Smooth muscle cell (in vitro differentiated cells): ENCODE results near the gene ADAMTSL5. TPM values are rescaled to one million over a fixed set of nuclear protein-coding genes. Genes with fewer than 3 reads are reported as not detected.
"Not testable (repeated sequence)": the region's sequence is repeated elsewhere in the genome, so short reads cannot be mapped to it uniquely, and the experiment has no call there.

Experiments
- DNase-seq: peaks from one replicate; lab custom pipeline; 2025; ENCODE audit not compliant: unreplicated experiment; lab: John Stamatoyannopoulos, UW
- H2AFZ ChIP-seq: fragments of 200-600 bp; sonication (generic); 2 replicates; pipeline ENCODE4 v1.6.0; 2016; ENCODE audit warnings: antibody characterized with exemption, low read depth, mild to moderate bottlenecking
- H3F3A ChIP-seq: fragments of 200-600 bp; sonication (generic); 2 replicates; pipeline ENCODE4 v1.6.0; 2017; ENCODE audit warnings: antibody characterized with exemption, low read depth
- H3K27ac ChIP-seq: fragments of 200-600 bp; sonication (generic); 2 replicates; pipeline ENCODE4 v1.5.1; 2016; ENCODE audit warnings: low read depth, mild to moderate bottlenecking
- H3K27me3 ChIP-seq: fragments of 200-600 bp; sonication (generic); 2 replicates; pipeline ENCODE4 v1.6.1; 2016; ENCODE audit warnings: low read depth, mild to moderate bottlenecking
- H3K36me3 ChIP-seq: fragments of 200-600 bp; sonication (generic); 2 replicates; pipeline ENCODE4 v1.5.1; 2016; ENCODE audit warnings: low read depth
- H3K4me1 ChIP-seq: fragments of 200-600 bp; sonication (generic); 2 replicates; pipeline ENCODE4 v1.5.1; 2016; ENCODE audit warnings: low read depth
- H3K4me2 ChIP-seq: fragments of 200-600 bp; sonication (generic); 2 replicates; pipeline ENCODE4 v1.6.0; 2016; ENCODE audit warnings: mild to moderate bottlenecking
- H3K4me3 ChIP-seq: fragments of 200-600 bp; sonication (generic); 2 replicates; pipeline ENCODE4 v1.5.1; 2016; ENCODE audit warnings: mild to moderate bottlenecking
- H3K79me2 ChIP-seq: fragments of 200-600 bp; sonication (generic); 2 replicates; pipeline ENCODE4 v1.6.0; 2016; ENCODE audit warnings: low read depth, mild to moderate bottlenecking
- H3K9ac ChIP-seq: fragments of 200-600 bp; sonication (generic); 2 replicates; pipeline ENCODE4 v1.6.0; 2016; ENCODE audit warnings: low read depth
- H3K9me3 ChIP-seq: fragments of 200-600 bp; sonication (generic); replicated peaks from 2 replicates; pipeline ENCODE4 v1.5.1; 2016; ENCODE audit warnings: low read depth
- H4K20me1 ChIP-seq: fragments of 200-600 bp; sonication (generic); 2 replicates; pipeline ENCODE4 v1.6.0; 2016; ENCODE audit warnings: low read depth
- WGBS: methylation state at CpG from one replicate; pipeline ENCODE4 v1.1.7; 2016; ENCODE audit warnings: low lambda C conversion rate; 5-methylcytosine and 5-hydroxymethylcytosine counted together
- polyA plus RNA-seq: library from polyadenylated mRNA; unstranded; fragments of >200 nt; fragmentation: Nextera tagmentation; extraction: Ambion mirVana; gene quantifications from 2 replicates; pipeline ENCODE4 v1.2.1, GENCODE V29; 2016
- total RNA-seq: library from RNA; depleted of rRNA; stranded (reverse); fragments of >200 nt; gene quantifications from 2 replicates; pipeline ENCODE4 v1.2.3, GENCODE V29; 2014
- TF ChIP-seq, protein P1 (sequence below): fragments of 200-600 bp; sonication (generic); IDR thresholded peaks from 2 replicates; pipeline ENCODE4 v1.5.1; 2017; ENCODE audit warnings: borderline replicate concordance, mild to moderate bottlenecking, antibody characterized with exemption; ENCODE audit not compliant: insufficient read depth, poor library complexity, severe bottlenecking

The ADAMTSL5 gene
- total and polyA plus RNA-seq, 2 experiments from 2014 or later = 16.4 to 24.3 TPM

DNA sequence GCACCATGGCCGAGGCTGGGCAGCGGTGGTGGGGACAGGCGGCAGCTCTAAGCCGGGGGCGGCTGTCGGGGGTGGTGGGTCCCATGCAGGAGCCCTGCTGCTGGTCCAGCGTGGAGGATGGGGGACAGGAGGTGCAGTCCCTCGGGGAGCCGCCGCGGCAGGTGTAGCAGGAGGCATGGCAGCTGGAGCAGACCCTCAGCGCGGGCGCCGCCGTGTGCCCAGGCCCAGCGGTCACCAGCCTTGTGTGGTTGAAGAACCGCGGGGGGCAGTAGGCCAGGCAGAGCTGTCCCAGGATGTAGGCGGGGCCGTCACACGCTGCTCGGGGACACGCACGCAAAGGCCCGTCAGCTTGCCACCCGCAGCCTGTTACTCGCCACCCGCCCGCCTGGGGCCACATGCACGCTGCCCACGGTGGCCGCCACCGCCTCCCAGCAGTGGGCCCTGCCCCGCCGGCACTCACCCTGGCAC is 30.9 kb downstream of the ADAMTSL5 start:
- WGBS = 100% methylated on average over 3 of the region's 36 CpGs
- Histone ChIP-seq H3K9me3 (no peaks in the 10 kb centered on the region), H3K79me2 (peaks cover 15% of the 10 kb centered on the region), H2AFZ (no peak overlapping the region), H4K20me1 (peaks cover 17% of the 10 kb centered on the region), H3K9ac (no peak overlapping the region), H3K36me3 (no peaks in the 10 kb centered on the region), H3K4me3 (no peak overlapping the region), H3F3A (no peaks in the 10 kb centered on the region), H3K4me2 (no peak overlapping the region), H3K27ac (no peak overlapping the region), H3K4me1 (no peaks in the 10 kb centered on the region), H3K27me3 (no peaks in the 10 kb centered on the region)
- TF ChIP-seq, protein P1, sequence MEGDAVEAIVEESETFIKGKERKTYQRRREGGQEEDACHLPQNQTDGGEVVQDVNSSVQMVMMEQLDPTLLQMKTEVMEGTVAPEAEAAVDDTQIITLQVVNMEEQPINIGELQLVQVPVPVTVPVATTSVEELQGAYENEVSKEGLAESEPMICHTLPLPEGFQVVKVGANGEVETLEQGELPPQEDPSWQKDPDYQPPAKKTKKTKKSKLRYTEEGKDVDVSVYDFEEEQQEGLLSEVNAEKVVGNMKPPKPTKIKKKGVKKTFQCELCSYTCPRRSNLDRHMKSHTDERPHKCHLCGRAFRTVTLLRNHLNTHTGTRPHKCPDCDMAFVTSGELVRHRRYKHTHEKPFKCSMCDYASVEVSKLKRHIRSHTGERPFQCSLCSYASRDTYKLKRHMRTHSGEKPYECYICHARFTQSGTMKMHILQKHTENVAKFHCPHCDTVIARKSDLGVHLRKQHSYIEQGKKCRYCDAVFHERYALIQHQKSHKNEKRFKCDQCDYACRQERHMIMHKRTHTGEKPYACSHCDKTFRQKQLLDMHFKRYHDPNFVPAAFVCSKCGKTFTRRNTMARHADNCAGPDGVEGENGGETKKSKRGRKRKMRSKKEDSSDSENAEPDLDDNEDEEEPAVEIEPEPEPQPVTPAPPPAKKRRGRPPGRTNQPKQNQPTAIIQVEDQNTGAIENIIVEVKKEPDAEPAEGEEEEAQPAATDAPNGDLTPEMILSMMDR = no peak
- no peak for DNase-seq

DNA sequence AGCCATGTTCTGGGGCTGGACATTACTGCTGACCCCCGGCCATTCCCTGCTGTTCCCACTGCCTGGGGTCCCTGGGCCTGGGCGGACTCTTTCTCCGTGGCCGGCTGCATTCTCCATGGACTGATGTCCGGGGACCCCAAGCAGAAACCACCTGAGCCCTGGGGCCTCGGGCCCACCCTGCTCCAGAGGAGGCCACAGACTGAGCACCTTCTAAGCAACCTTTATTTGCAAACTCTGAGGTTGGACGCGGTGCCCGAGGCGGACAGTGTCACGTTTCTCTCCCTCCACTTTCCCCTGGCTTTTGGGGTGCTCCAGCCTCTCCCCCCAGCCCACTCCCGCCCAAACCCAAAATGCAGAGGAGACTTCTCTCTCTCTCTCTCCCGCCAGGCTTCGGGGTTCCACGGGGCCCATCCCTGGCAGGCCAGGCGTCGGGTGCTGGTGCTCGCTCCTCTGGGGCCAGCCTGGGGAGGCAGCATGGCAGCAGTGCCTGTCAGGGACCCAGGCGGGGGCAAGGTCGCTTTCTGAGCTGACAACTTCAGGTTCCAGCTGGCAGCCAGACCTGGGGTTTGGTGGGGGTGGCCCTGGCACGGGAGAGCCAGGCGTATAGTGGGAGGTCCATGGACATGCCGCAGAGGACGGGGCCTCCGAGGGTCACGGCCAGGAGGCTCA is 31.5 kb downstream of the ADAMTSL5 start:
- Histone ChIP-seq H3K4me3 (no peak overlapping the region), H3K4me1 (no peaks in the 10 kb centered on the region), H3K27me3 (no peaks in the 10 kb centered on the region), H3K79me2 (peaks cover 18% of the 10 kb centered on the region), H3K27ac (no peak overlapping the region), H3K36me3 (no peaks in the 10 kb centered on the region), H3K4me2 (no peak overlapping the region), H2AFZ (no peak overlapping the region), H4K20me1 (peaks cover 23% of the 10 kb centered on the region), H3K9ac (no peak overlapping the region), H3F3A (no peaks in the 10 kb centered on the region), H3K9me3 (no peaks in the 10 kb centered on the region)
- WGBS = 91% methylated on average over 26 of the region's 26 CpGs
- no peak for DNase-seq
- TF ChIP-seq, protein P1 = no peak

DNA sequence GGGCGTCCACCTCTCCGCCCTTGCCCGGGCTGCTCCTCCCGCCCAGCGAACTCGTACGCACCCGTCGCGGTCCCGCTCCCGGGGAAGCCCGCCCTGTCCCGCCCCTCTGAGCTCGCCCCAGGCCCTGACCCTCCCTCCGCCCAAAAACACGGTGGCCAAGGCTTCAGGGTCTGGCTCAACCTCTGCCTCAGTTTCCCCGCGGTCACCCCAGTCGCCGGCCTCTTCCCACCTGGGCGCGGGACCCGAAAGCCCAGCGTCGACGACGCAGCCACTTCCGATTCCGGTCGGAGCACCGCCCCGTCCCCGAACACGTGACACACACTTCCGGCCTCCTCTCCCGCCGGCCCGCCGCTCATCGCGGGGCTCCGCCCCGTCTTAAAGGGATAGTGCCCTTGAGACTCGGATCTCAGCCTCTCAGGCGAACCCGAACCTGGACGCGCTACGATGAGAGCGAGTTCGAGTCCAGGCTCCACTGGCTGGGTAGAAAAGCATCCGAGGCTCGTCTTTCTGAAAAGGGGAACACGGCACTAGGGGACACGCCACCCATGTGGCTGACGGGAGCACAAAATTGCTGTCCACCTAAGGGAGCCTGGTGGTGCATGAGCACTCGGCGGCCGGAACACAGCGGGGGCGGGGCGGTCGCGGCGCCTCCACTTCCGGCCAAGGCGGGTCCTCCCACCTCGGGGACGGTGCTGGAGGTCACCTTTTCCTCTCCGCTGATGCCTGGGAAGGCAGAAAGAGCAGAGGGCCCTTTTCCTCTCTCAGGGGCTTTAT is 33.7 kb downstream of the ADAMTSL5 start, which contains the start of gene C19orf25:
C19orf25 (minus strand) TSS at position 282 of the 774 bp plus-strand sequence. CDS start 312 bp downstream, outside the sequence.
- peak; percentile 55 for DNase-seq
- Histone ChIP-seq H4K20me1 (peaks cover 45% of the 10 kb centered on the region), H3K36me3 (no peaks in the 10 kb centered on the region), H3K27ac (peak within 1 kb of the TSS; percentile 11), H3K4me1 (no peaks in the 10 kb centered on the region), H3K27me3 (no peaks in the 10 kb centered on the region), H3K9ac (peak within 1 kb of the TSS; percentile 61), H3K79me2 (peaks cover 19% of the 10 kb centered on the region), H3K4me2 (peak within 1 kb of the TSS; percentile 98), H2AFZ (peak within 1 kb of the TSS; percentile 98), H3F3A (no peaks in the 10 kb centered on the region), H3K4me3 (peak within 1 kb of the TSS; percentile 81), H3K9me3 (no peaks in the 10 kb centered on the region)
- TF ChIP-seq, protein P1 = no peak
- 2% methylated on average over 57 of the region's 71 CpGs for WGBS

DNA sequence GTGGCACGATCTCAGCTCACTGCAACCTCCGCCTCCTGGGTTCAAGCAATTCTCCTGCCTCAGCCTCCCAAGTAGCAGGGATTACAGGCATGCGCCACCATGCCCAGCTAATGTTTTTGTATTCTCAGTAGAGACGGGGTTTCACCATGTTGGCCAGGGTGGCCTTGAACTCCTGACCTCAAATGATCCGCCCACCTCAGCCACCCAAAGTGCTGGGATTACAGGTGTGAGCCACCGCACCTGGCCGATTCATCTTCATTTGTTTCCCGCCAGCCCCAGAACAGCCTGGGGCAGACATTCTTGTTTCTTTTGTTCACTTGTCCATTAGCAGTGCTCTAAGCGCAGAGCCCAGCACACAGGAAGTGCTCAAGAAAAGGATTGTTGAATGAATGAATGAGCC is 35.8 kb downstream of the ADAMTSL5 start:
- DNase-seq, H3F3A ChIP-seq, H3K27ac ChIP-seq, H3K4me1 ChIP-seq, H2AFZ ChIP-seq, H3K9ac ChIP-seq, H3K36me3 ChIP-seq, H3K4me3 ChIP-seq, H3K9me3 ChIP-seq, H3K4me2 ChIP-seq: not testable (repeated sequence)
- H3K79me2 ChIP-seq = peaks cover 19% of the 10 kb centered on the region
- WGBS = 95% methylated on average over 9 of the region's 9 CpGs
- peaks cover 66% of the 10 kb centered on the region for H4K20me1 ChIP-seq
- H3K27me3 ChIP-seq = peaks cover 19% of the 10 kb centered on the region
